Neural progenitor cell (in vitro differentiated cells): ENCODE data around the gene AP2B1. TPM values are rescaled to one million over a fixed set of nuclear protein-coding genes. Genes with fewer than 3 reads are reported as not detected.
"Not testable (repeated sequence)": the region's sequence is repeated elsewhere in the genome, so short reads cannot be mapped to it uniquely, and the experiment has no call there.

Experiments used
- DNase-seq: peaks from one replicate; pipeline ENCODE4 v3.0.0-alpha.2; 2016; ENCODE audit warnings: low spot score
- H2AFZ ChIP-seq: fragments of 200-600 bp; sonication (generic); replicated peaks from 2 replicates; pipeline ENCODE4 v1.6.1; 2016; ENCODE audit warnings: antibody characterized with exemption
- H3F3A ChIP-seq: fragments of 200-600 bp; sonication (generic); 2 replicates; pipeline ENCODE4 v1.6.1; 2016; ENCODE audit warnings: antibody characterized with exemption, low read depth
- H3K27ac ChIP-seq: fragments of 200-600 bp; sonication (generic); 2 replicates; pipeline ENCODE4 v1.5.1; 2016; ENCODE audit warnings: mild to moderate bottlenecking
- H3K27me3 ChIP-seq: fragments of 200-600 bp; sonication (generic); 2 replicates; pipeline ENCODE4 v1.6.1; 2016; ENCODE audit warnings: mild to moderate bottlenecking, moderate library complexity
- H3K36me3 ChIP-seq: fragments of 200-600 bp; sonication (generic); 2 replicates; pipeline ENCODE4 v1.5.1; 2016
- H3K4me1 ChIP-seq: fragments of 200-600 bp; sonication (generic); 2 replicates; pipeline ENCODE4 v1.6.1; 2016; ENCODE audit warnings: mixed run types
- H3K4me2 ChIP-seq: fragments of 200-600 bp; sonication (generic); 2 replicates; pipeline ENCODE4 v1.6.1; 2016
- H3K4me3 ChIP-seq: fragments of 200-600 bp; sonication (generic); 2 replicates; pipeline ENCODE4 v1.5.1; 2016
- H3K79me2 ChIP-seq: fragments of 200-600 bp; sonication (generic); 2 replicates; pipeline ENCODE4 v1.6.1; 2016; ENCODE audit warnings: low read depth
- H3K9ac ChIP-seq: fragments of 200-600 bp; sonication (generic); 2 replicates; pipeline ENCODE4 v1.6.1; 2016
- H3K9me3 ChIP-seq: fragments of 200-600 bp; sonication (generic); 2 replicates; pipeline ENCODE4 v1.5.1; 2016; ENCODE audit warnings: low read depth
- H4K20me1 ChIP-seq: fragments of 200-600 bp; sonication (generic); 2 replicates; pipeline ENCODE4 v1.6.1; 2016; ENCODE audit warnings: low read depth
- H3K27ac Mint-ChIP-seq: 3 replicates; pipeline ENCODE4 v1.8.0; 2021; ENCODE audit warnings: mixed read lengths
- H3K27me3 Mint-ChIP-seq: 2 replicates; pipeline ENCODE4 v1.8.0; 2022; ENCODE audit warnings: low read depth, mild to moderate bottlenecking, inconsistent platforms, moderate library complexity, mixed read lengths; ENCODE audit not compliant: insufficient read depth
- H3K36me3 Mint-ChIP-seq: 3 replicates; pipeline ENCODE4 v1.8.0; 2021; ENCODE audit warnings: mixed read lengths
- H3K4me1 Mint-ChIP-seq: 3 replicates; pipeline ENCODE4 v1.8.0; 2021; ENCODE audit warnings: mixed read lengths
- H3K4me3 Mint-ChIP-seq: 3 replicates; pipeline ENCODE4 v1.8.0; 2021; ENCODE audit warnings: mild to moderate bottlenecking, moderate library complexity, mixed read lengths
- H3K9me3 Mint-ChIP-seq: 3 replicates; pipeline ENCODE4 v1.8.0; 2020; ENCODE audit warnings: mixed read lengths
- CTCF ChIP-seq: fragments of 200-600 bp; sonication (generic); IDR thresholded peaks from 2 replicates; pipeline ENCODE4 v1.5.1; 2017; ENCODE audit warnings: antibody characterized with exemption, mild to moderate bottlenecking
- EZH2 ChIP-seq: fragments of 200-600 bp; sonication (generic); IDR thresholded peaks from 2 replicates; pipeline ENCODE4 v1.6.1; 2017; ENCODE audit warnings: antibody characterized with exemption, mild to moderate bottlenecking, moderate library complexity
- EZH2phosphoT487 ChIP-seq: fragments of 200-600 bp; sonication (generic); IDR thresholded peaks from 2 replicates; pipeline ENCODE4 v1.6.1; 2017; ENCODE audit warnings: antibody characterized with exemption
- total RNA-seq: library from RNA; depleted of rRNA; stranded (reverse); fragments of >200 nt; gene quantifications from 2 replicates; pipeline ENCODE4 v1.2.3, GENCODE V29; 2015; ENCODE audit warnings: low replicate concordance

The AP2B1 gene
- total RNA-seq, 1 donor from 2014 or later, result 125 TPM

- no peaks in the 10 kb centered on the region for H3K79me2 ChIP-seq
Measured at GRCh38 chr17:35559495-35560210, 27.5 kb upstream of the AP2B1 start.

GRCh38 chr17:35560703-35561102 lies 26.4 kb upstream of the AP2B1 start, which contains the start of gene SLFN14:
Gene SLFN14 (minus strand): TSS chr17:35560819. CDS start chr17:35558062, 2,757 bp downstream.
- H4K20me1 ChIP-seq, result no peaks in the 10 kb centered on the region
- H3K27me3 ChIP-seq, result peaks cover 57% of the 10 kb centered on the region
- H3K79me2 ChIP-seq, result no peaks in the 10 kb centered on the region
- no peak within 1 kb of the TSS for H2AFZ ChIP-seq
- H3K27me3 Mint-ChIP-seq, result no peaks in the 10 kb centered on the region
- H3F3A ChIP-seq, result no peaks in the 10 kb centered on the region
- TF ChIP-seq CTCF (no peak), EZH2phosphoT487 (no peak), EZH2 (no peak)
- no peaks in the 10 kb centered on the region for H3K36me3 ChIP-seq
- no peaks in the 10 kb centered on the region for H3K4me1 Mint-ChIP-seq
- no peak for DNase-seq
- H3K4me3 ChIP-seq, result no peak within 1 kb of the TSS
- H3K36me3 Mint-ChIP-seq, result no peaks in the 10 kb centered on the region
- H3K9me3 Mint-ChIP-seq, result no peaks in the 10 kb centered on the region
- no peak within 1 kb of the TSS for H3K27ac ChIP-seq
- no peak within 1 kb of the TSS for H3K4me2 ChIP-seq
- H3K9ac ChIP-seq, result no peak within 1 kb of the TSS
- H3K4me1 ChIP-seq, result no peaks in the 10 kb centered on the region
- no peak within 1 kb of the TSS for H3K4me3 Mint-ChIP-seq
- H3K9me3 ChIP-seq, result no peaks in the 10 kb centered on the region
- H3K27ac Mint-ChIP-seq, result no peak within 1 kb of the TSS

More at GRCh38 chr17:35559495-35560210, 27.5 kb upstream of the AP2B1 start:
- H4K20me1 ChIP-seq, result no peaks in the 10 kb centered on the region
- no peak overlapping the region for H3K4me3 ChIP-seq
- H3K27ac Mint-ChIP-seq, result no peak overlapping the region
- TF ChIP-seq CTCF (no peak), EZH2phosphoT487 (no peak), EZH2 (no peak)
- no peak overlapping the region for H3K4me3 Mint-ChIP-seq
- H3K27me3 ChIP-seq, result peaks cover 46% of the 10 kb centered on the region
- no peaks in the 10 kb centered on the region for H3K4me1 ChIP-seq
- H3F3A ChIP-seq, result no peaks in the 10 kb centered on the region
- H3K9me3 Mint-ChIP-seq, result no peaks in the 10 kb centered on the region
- H3K36me3 ChIP-seq, result no peaks in the 10 kb centered on the region
- no peak for DNase-seq
- no peak overlapping the region for H3K27ac ChIP-seq
- H3K4me2 ChIP-seq, result no peak overlapping the region
- no peaks in the 10 kb centered on the region for H3K36me3 Mint-ChIP-seq
- H3K9me3 ChIP-seq, result no peaks in the 10 kb centered on the region
- H3K9ac ChIP-seq, result no peak overlapping the region
- H3K4me1 Mint-ChIP-seq, result peaks cover 3% of the 10 kb centered on the region
- H3K27me3 Mint-ChIP-seq, result no peaks in the 10 kb centered on the region
- no peak overlapping the region for H2AFZ ChIP-seq

GRCh38 chr17:35563181-35563580 lies 23.9 kb upstream of the AP2B1 start:
- H3K4me1 ChIP-seq, H3K27ac ChIP-seq, H3K9me3 ChIP-seq, H3K36me3 ChIP-seq, H3F3A ChIP-seq, H3K27ac Mint-ChIP-seq, H3K9me3 Mint-ChIP-seq, DNase-seq, H3K4me2 ChIP-seq, H3K36me3 Mint-ChIP-seq, H3K27me3 Mint-ChIP-seq, H3K79me2 ChIP-seq, H3K9ac ChIP-seq, H3K4me1 Mint-ChIP-seq, H4K20me1 ChIP-seq, H2AFZ ChIP-seq, H3K4me3 Mint-ChIP-seq, H3K4me3 ChIP-seq: not testable (repeated sequence)
- peaks cover 61% of the 10 kb centered on the region for H3K27me3 ChIP-seq

- peaks cover 7% of the 10 kb centered on the region for H3K27me3 Mint-ChIP-seq
- H3F3A ChIP-seq, result no peaks in the 10 kb centered on the region
- peak overlapping the region; percentile 74 for H3K4me2 ChIP-seq
- H3K9ac ChIP-seq, result no peak overlapping the region
- no peaks in the 10 kb centered on the region for H3K36me3 Mint-ChIP-seq
- H3K79me2 ChIP-seq, result peaks cover 41% of the 10 kb centered on the region
- no peak for DNase-seq
- peaks cover 39% of the 10 kb centered on the region for H3K27me3 ChIP-seq
- no peaks in the 10 kb centered on the region for H3K36me3 ChIP-seq
- no peak overlapping the region for H2AFZ ChIP-seq
- H3K27ac ChIP-seq, result no peak overlapping the region
- peaks cover 16% of the 10 kb centered on the region for H3K4me1 ChIP-seq
- peaks cover 16% of the 10 kb centered on the region for H4K20me1 ChIP-seq
- no peaks in the 10 kb centered on the region for H3K9me3 ChIP-seq
- H3K4me3 ChIP-seq, result peak overlapping the region; percentile 94
- no peaks in the 10 kb centered on the region for H3K9me3 Mint-ChIP-seq
- TF ChIP-seq EZH2phosphoT487 (no peak), CTCF (no peak), EZH2 (no peak)
- peak overlapping the region; percentile 72 for H3K27ac Mint-ChIP-seq
- H3K4me3 Mint-ChIP-seq, result peak overlapping the region; percentile 92
- H3K4me1 Mint-ChIP-seq, result peaks cover 22% of the 10 kb centered on the region
Measured at GRCh38 chr17:35566968-35567367, 20.2 kb upstream of the AP2B1 start.
